CD4-positive, alpha-beta T cell treated with Interleukin-2 at 100 ng/mL for 4 hours (primary cell): ENCODE results near the gene IGSF9.

ENCODE experiments used
- DNase-seq: peaks from one replicate; pipeline ENCODE4 v3.0.0-alpha.2; 2020; ENCODE audit warnings: low spot score

The IGSF9 gene, protein sequence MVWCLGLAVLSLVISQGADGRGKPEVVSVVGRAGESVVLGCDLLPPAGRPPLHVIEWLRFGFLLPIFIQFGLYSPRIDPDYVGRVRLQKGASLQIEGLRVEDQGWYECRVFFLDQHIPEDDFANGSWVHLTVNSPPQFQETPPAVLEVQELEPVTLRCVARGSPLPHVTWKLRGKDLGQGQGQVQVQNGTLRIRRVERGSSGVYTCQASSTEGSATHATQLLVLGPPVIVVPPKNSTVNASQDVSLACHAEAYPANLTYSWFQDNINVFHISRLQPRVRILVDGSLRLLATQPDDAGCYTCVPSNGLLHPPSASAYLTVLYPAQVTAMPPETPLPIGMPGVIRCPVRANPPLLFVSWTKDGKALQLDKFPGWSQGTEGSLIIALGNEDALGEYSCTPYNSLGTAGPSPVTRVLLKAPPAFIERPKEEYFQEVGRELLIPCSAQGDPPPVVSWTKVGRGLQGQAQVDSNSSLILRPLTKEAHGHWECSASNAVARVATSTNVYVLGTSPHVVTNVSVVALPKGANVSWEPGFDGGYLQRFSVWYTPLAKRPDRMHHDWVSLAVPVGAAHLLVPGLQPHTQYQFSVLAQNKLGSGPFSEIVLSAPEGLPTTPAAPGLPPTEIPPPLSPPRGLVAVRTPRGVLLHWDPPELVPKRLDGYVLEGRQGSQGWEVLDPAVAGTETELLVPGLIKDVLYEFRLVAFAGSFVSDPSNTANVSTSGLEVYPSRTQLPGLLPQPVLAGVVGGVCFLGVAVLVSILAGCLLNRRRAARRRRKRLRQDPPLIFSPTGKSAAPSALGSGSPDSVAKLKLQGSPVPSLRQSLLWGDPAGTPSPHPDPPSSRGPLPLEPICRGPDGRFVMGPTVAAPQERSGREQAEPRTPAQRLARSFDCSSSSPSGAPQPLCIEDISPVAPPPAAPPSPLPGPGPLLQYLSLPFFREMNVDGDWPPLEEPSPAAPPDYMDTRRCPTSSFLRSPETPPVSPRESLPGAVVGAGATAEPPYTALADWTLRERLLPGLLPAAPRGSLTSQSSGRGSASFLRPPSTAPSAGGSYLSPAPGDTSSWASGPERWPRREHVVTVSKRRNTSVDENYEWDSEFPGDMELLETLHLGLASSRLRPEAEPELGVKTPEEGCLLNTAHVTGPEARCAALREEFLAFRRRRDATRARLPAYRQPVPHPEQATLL

DNA sequence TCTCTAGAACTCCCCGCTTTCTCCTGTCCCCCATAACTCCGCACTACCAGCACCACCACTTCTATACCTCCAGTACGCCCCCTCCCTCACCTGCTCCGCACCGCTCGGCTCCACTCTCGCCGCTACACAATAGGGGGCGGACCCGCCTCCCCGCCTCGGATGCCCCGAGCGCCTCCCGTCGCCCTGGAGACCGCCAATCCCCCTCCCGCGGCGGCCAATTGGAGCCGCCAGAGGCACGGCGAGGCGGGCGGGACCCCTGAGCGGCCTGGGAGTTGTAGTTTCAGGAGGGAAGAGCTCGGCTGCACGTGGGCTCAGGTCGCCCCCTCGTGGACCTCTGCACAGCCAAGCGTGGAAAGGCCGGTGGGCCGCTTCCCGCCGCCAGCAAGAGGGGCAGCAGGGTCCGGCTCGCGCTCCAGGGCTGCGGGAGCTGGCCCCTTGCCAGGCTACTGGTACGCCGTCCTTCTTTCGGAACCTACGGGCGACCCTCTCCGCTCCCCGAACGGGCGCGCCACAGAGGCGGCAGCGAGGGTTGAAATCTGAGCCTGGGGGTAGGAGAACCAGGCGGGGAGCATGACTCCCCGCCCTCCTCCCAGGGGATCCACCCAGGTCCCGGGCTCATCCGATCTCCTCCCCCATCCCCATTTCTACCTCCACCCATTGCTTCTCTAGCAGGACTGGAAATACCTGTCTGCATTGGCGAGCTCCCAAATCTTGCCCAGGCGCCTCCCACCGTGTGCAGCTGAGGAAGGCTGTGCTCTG is at the start of gene IGSF9:
TSS of gene IGSF9 (minus strand) at position 131 of the 759 bp plus-strand sequence. CDS start 2,159 bp downstream, outside the sequence.
- DNase-seq, result peak; percentile 80

- DNase-seq, result no peak
These were observed 49.5 kb upstream of the IGSF9 start for GRCh38 chr1:159994896-159995295.

GRCh38 chr1:159993911-159994310 is 48.5 kb upstream of the IGSF9 start:
- DNase-seq, result no peak

DNA sequence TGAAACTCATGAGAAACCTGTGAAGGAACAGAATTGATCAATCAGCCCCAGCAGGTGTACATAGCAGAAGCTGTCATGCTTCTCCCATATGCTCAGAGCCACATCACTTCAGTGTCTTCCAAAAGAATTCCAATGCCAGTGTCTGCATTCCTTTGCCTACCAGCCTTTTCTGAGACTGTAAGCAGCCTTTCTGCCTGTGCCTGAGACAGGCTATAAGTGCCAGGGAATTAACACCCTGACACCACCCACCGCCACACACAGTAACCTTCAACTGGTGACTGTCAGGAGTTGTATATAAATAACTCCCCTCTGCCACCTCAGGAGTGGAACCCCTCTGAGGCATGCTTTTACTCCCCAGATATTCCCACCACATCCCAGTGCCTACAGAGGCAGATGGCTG is 46.7 kb upstream of the IGSF9 start:
- DNase-seq, result no peak

- DNase-seq, result no peak
These were observed 46.1 kb upstream of the IGSF9 start for GRCh38 chr1:159991513-159991912.

DNA sequence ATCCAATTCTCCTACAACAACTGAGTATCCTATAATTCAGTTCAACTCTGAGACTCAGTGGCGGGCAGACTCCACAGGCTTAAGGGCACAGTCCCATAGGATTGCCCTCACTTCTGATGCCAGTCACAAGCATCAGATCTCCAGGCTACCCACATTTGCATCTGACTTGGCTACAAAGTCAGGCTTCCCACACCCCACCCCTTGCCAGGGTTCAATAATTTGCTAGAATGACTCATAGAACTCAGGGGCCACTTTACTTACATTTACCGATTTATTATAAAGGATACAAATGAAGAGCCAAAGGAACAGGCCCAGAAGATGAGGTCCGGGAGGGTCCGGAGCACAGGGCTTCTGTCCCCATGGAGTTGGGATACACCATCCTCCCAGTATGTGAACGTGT is 44.6 kb upstream of the IGSF9 start:
- no peak for DNase-seq

GRCh38 chr1:159989581-159989980 is 44.2 kb upstream of the IGSF9 start:
- DNase-seq, result no peak

- DNase-seq, result no peak
These were observed 42.6 kb upstream of the IGSF9 start for GRCh38 chr1:159988006-159988405.

DNA sequence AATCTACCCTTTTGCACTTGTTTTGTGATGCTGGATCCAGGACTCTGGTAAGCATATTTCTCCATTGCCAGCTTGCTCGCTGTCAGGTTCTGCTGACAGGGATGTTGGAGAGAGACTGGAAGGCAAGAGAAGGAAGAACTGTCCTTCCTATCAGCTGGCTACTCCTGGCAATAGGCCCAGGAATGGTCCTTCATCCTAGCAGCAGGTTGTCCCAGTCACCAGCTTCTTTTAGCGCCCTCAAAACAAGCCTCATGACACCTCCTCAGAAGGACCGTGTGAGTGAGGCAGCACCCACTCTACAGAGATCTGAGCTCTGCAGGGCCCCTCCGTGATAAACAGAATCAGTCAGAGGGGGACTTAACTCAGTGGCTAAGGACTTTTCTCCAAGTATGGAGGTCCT is 41.8 kb upstream of the IGSF9 start:
- DNase-seq, result no peak

GRCh38 chr1:159986531-159986930 is 41.1 kb upstream of the IGSF9 start:
- no peak for DNase-seq

GRCh38 chr1:159986093-159986492 is 40.7 kb upstream of the IGSF9 start:
- no peak for DNase-seq

DNA sequence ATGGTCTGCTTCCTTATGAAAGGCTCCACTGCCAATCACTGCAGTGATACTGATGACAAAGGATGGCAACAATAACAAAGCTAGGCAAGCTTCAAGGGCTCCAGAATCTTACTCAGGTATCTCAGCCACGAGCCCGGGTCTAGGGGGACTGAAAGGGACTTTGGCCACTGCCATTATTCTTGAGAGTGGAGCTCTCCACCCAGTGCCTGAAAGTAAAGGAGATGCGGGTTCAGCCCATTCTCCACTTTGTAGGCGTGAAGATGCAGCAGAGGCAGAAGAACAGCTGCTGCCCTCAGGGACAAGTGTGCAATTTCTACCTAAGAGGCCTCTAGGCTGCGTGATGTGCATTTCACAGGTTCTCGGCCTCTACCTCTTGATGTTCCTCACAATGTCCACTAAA is 40.1 kb upstream of the IGSF9 start:
- DNase-seq, result no peak

DNA sequence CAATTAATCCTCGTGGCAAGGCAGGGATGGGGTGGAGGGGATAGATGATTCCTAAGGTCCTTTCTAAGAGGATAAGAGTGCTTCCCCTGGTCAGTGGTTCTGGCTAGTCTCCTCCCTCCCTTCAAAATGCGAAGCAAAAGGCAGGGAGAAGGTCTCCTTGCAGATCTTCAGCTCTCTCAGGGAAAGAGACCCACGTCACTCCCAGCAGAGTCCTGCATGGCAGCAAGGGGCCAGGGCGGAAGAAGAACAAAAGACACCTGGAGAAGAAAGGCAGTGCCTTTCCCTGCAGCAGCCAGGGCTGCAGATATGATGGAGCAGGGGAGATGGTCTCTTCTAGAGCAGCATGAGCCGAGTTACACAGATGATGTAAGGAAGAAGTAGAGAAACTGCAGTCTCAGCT is 38.3 kb upstream of the IGSF9 start:
- no peak for DNase-seq

DNA sequence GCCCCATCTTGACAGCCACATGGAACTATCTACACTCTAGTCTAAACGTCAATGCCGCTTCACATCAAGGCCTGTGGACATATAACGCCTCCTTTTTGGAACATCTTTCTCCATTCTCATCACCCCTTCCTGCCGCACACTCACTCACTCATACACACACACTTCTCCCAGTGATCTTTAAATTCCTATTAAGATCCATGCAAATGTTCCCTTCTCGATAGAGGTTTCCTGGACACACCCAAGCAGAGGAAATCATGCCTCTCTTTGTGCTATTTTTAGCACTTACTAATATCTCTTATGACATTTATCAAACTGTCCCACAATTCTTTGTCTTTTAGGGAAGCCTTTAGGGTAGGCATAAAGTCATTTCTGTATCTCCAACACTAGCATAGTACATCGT is 36.9 kb upstream of the IGSF9 start:
- DNase-seq, result no peak

DNA sequence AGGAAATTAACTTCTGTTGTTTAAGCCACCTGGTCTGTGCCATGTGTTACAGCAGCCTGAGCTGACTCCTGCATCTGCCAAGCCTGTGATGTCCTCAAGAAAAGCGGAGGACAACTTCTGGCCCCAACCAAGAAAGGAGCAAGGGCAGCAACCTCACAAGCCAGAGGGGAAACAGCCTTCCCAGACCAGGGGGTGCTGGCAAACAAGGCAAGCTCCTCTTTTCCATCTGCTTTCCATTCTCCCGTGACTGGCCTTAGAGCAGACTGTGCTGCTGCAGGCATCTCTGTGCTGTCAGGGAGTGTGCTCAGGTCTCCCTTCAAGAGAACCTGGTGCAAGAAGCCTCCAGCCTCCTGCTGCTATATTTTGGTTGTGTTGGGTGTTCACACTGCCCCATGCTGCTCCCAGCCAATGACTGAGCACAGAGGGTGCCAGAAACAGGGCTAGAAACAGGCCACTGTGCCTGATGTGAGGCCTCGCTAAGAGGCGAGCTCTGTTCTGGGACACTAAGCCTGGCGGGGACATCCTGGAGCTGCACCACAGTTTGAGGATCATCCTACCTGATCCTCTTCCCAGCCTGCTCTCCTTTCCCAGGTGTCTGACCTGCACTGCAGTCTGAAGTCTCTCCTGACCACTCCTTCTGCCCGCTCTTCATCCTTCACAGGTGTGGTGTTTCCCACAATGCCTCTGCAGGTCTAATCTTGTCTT is 36.1 kb upstream of the IGSF9 start:
- DNase-seq, result no peak

- no peak for DNase-seq
These were observed 35.4 kb upstream of the IGSF9 start for GRCh38 chr1:159980786-159981185.

GRCh38 chr1:159980076-159980475 is 34.7 kb upstream of the IGSF9 start:
- no peak for DNase-seq

DNA sequence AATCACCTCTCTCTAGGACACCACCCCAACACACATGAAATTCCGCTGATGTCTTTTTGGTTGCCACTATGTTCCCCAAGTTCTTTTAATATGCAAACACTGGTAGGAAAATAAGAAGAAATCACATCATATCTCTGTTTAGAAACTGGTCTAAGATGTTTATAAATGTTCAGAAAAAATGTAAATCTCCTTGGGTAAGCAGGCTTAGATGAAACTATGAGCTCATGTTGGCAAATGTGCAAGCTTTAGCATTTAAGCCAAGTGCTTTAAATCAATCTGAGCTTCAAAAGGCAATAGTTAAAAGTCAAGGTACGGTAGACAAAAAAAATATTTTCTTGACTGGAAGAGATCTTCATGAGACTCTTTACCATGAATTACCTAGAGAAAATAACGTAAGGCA is 33.8 kb upstream of the IGSF9 start:
- DNase-seq, result no peak

- no peak for DNase-seq
These were observed 32.6 kb upstream of the IGSF9 start for GRCh38 chr1:159978107-159978398.

- DNase-seq, result no peak
These were observed 32.1 kb upstream of the IGSF9 start for GRCh38 chr1:159977364-159978106.
